Measurements from ENCODE around the gene LRRC23. TPM values are rescaled to one million over a fixed set of nuclear protein-coding genes. Genes with fewer than 3 reads are reported as not detected.

The LRRC23 gene
- total and polyA plus RNA-seq, 2 of the 13 experiments (the other 11 are each of a cell fraction or from before 2014, with no cell fraction given) = 6.0 to 7.8 TPM

- TF ChIP-seq ZNF574 (CRISPR knock-in tag; IDR thresholded peaks at IDR 0.05) (peak; percentile 90), RAD51 (IDR thresholded peaks at IDR 0.05; ENCODE audit: borderline replicate concordance) (peak; percentile 62; the same call in 1 of the 2 replicates), FOSL1 (CRISPR knock-in tag; IDR thresholded peaks at IDR 0.05; ENCODE audit: borderline replicate concordance) (no peak), PRDM15 (CRISPR knock-in tag; IDR thresholded peaks at IDR 0.05) (peak; percentile 78; the same call in 1 of the 2 replicates), ZSCAN22 (CRISPR knock-in tag; IDR thresholded peaks at IDR 0.05) (no peak), CC2D1A (CRISPR knock-in tag; IDR thresholded peaks at IDR 0.05) (no peak), ZNF557 (CRISPR knock-in tag; IDR thresholded peaks at IDR 0.05) (peak; percentile 60; the same call in 1 of the 2 replicates), CSRNP2 (CRISPR knock-in tag; conservative IDR thresholded peaks at IDR 0.05; ENCODE audit: low read depth) (no peak), NR1H2 (CRISPR knock-in tag; IDR thresholded peaks at IDR 0.05; ENCODE audit: borderline replicate concordance, low read depth) (no peak), ZIK1 (CRISPR knock-in tag; IDR thresholded peaks at IDR 0.05; ENCODE audit: borderline replicate concordance, low read depth) (peak; percentile 73; the same call in 1 of the 2 replicates), ZBTB20 (CRISPR knock-in tag; IDR thresholded peaks at IDR 0.05; ENCODE audit: borderline replicate concordance, low read depth) (no peak), CBX2 (IDR thresholded peaks at IDR 0.05; ENCODE audit: low read depth, low read length) (no peak), CBX2 (CRISPR knock-in tag; IDR thresholded peaks at IDR 0.05; ENCODE audit: low read depth) (no peak), E2F1 (CRISPR knock-in tag; IDR thresholded peaks at IDR 0.05) (peak; percentile 96), CTCF (CRISPR knock-in tag; IDR thresholded peaks at IDR 0.05) (peak; percentile 87), ETV6 (CRISPR knock-in tag; conservative IDR thresholded peaks at IDR 0.05) (peak; percentile 66; the same call in 1 of the 2 replicates), ZNF777 (CRISPR knock-in tag; IDR thresholded peaks at IDR 0.05) (no peak; the same call in 1 of the 2 replicates)
Observed at GRCh38 chr12:6890789-6891645, 13.6 kb upstream of the LRRC23 start (continued).
